Activated B cell treated with CpG ODN at 0.5 μM for 24 hours (primary cell): Measurements from ENCODE around the gene GNB3. TPM values are rescaled to one million over a fixed set of nuclear protein-coding genes. Genes with fewer than 3 reads are reported as not detected.
"Not testable (repeated sequence)": the region's sequence is repeated elsewhere in the genome, so short reads cannot be mapped to it uniquely, and the experiment has no call there.

Experiments
- ATAC-seq: fragments of 200-7000 bp; cut with Tn5 transposase; one replicate; pipeline ENCODE4 v1.10.0; 2021; ENCODE audit warnings: low read depth, mild to moderate bottlenecking, moderate library complexity
- CTCF ChIA-PET: fragments of 350-600 bp; sonication (Branson Sonifier 250); formaldehyde crosslinking; loops from one replicate; lab custom pipeline; 2021; ENCODE audit warnings: antibody characterized with exemption; lab: Charles Lee
- POLR2A ChIA-PET: fragments of 350-600 bp; sonication (Branson Sonifier 250); formaldehyde crosslinking; loops from one replicate; lab custom pipeline; 2021; ENCODE audit warnings: antibody characterized with exemption; lab: Charles Lee
- DNase-seq: peaks from one replicate; pipeline ENCODE4 v3.0.0; 2022
- H3K27ac Mint-ChIP-seq: one replicate; pipeline ENCODE4 v1.8.0; 2020; ENCODE audit warnings: mixed read lengths
- H3K27me3 Mint-ChIP-seq: one replicate; pipeline ENCODE4 v1.8.0; 2021; ENCODE audit warnings: mixed read lengths
- H3K36me3 Mint-ChIP-seq: one replicate; pipeline ENCODE4 v1.8.0; 2021; ENCODE audit warnings: low read depth, mixed read lengths
- H3K4me1 Mint-ChIP-seq: one replicate; pipeline ENCODE4 v1.8.0; 2021; ENCODE audit warnings: mixed read lengths
- H3K4me3 Mint-ChIP-seq: one replicate; pipeline ENCODE4 v1.8.0; 2020; ENCODE audit warnings: mild to moderate bottlenecking, mixed read lengths
- H3K9me3 Mint-ChIP-seq: one replicate; pipeline ENCODE4 v1.8.0; 2020; ENCODE audit warnings: mixed read lengths
- CTCF ChIP-seq: fragments of 200-600 bp; IDR thresholded peaks from one replicate; pipeline ENCODE4 v1.8.0; 2022; ENCODE audit warnings: antibody characterized with exemption, mild to moderate bottlenecking
- intact Hi-C: fragments of 100-400 bp; cut with micrococcal nuclease; formaldehyde crosslinking; loops from one replicate; pipeline ENCODE4 v1.15.1; 2024
- total RNA-seq: library from RNA; stranded (reverse); gene quantifications from 2 replicates; pipeline ENCODE4 v1.2.3, GENCODE V29; 2022

GNB3 gene
- total RNA-seq, 1 donor from 2014 or later = 0.60 TPM

DNA sequence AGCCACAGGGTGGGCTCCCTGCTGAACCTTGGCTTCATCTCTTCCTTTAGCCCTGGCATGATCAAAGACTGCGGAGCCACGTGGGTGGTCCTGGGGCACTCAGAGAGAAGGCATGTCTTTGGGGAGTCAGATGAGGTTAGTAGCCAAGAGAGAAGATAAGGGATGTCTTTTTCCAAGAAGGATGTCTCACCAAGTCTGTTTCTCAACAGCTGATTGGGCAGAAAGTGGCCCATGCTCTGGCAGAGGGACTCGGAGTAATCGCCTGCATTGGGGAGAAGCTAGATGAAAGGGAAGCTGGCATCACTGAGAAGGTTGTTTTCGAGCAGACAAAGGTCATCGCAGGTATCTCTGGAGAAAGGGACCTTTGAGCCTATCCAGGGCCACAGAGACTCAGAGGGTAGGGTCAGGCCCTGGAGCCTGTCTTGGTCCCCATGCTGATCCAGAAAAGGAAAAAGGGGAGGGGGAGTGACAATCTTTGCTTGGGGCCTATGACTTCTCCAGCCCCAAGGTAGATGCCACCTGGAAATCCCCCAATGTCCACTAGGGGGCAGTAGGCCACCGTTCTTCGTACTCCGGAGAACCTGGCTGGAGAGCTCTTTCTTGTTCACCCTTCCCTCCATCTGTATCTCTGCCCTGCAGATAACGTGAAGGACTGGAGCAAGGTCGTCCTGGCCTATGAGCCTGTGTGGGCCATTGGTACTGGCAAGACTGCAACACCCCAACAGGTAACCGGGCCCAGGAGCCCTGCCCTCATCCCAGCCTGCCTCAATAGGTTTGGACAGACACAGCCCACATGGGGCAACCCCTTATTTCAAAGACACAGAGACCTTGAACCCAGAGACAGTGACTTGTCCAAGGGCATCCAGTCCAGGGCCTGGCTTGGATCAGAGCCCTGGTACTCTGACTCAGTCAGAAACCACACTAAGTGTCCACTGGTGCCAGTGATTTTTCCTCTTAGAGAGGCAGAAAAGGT is 28.6 kb downstream of the GNB3 start:
- intact Hi-C loops = loop anchor here (1.0 kb wide), 6 partner anchors 69 to 244 kb away; partner anchors contain the start of genes C12orf57, C1R and C1RL
- Mint-ChIP-seq H3K4me1 (peaks cover 54% of the 10 kb centered on the region), H3K4me3 (peak overlapping the region; percentile 88), H3K27ac (peak overlapping the region; percentile 75), H3K36me3 (peaks cover 53% of the 10 kb centered on the region), H3K27me3 (no peaks in the 10 kb centered on the region), H3K9me3 (no peaks in the 10 kb centered on the region)
- CTCF ChIA-PET = interaction anchor here (0.5 to 3.4 kb wide), 33 partner anchors 10 to 275 kb away, joined by 3 to 34 read pairs (median 4); partner anchors contain the start of genes C12orf57, C1RL, CDCA3 and ENO2
- POLR2A ChIA-PET = interaction anchor here (0.7 to 11.1 kb wide), 15 partner anchors 16 to 243 kb away, joined by 3 to 190 read pairs (median 6); partner anchors contain the start of genes C12orf57, CDCA3, COPS7A and EMG1
- ATAC-seq (no peak), DNase-seq (peak; percentile 71)
- TF ChIP-seq CTCF = peak; percentile 75

DNA sequence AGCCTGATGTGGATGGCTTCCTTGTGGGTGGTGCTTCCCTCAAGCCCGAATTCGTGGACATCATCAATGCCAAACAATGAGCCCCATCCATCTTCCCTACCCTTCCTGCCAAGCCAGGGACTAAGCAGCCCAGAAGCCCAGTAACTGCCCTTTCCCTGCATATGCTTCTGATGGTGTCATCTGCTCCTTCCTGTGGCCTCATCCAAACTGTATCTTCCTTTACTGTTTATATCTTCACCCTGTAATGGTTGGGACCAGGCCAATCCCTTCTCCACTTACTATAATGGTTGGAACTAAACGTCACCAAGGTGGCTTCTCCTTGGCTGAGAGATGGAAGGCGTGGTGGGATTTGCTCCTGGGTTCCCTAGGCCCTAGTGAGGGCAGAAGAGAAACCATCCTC is 29.6 kb downstream of the GNB3 start:
- Mint-ChIP-seq H3K4me1 (peaks cover 54% of the 10 kb centered on the region), H3K36me3 (peaks cover 44% of the 10 kb centered on the region)
- ChIA-PET POLR2A (interaction anchor here (0.8 to 11.1 kb wide), 3 partner anchors 17 to 68 kb away, joined by 5 to 190 read pairs (median 10); partner anchors contain the start of genes CDCA3 and USP5), CTCF (interaction anchor here (1.0 to 2.7 kb wide), 9 partner anchors 21 to 238 kb away, joined by 3 to 23 read pairs (median 4); partner anchors contain the start of genes C12orf57, C1RL, PTPN6 and RNU7-1)
- H3K27me3 Mint-ChIP-seq, ATAC-seq, H3K4me3 Mint-ChIP-seq, H3K9me3 Mint-ChIP-seq, DNase-seq, intact Hi-C loops, H3K27ac Mint-ChIP-seq: not testable (repeated sequence)

DNA sequence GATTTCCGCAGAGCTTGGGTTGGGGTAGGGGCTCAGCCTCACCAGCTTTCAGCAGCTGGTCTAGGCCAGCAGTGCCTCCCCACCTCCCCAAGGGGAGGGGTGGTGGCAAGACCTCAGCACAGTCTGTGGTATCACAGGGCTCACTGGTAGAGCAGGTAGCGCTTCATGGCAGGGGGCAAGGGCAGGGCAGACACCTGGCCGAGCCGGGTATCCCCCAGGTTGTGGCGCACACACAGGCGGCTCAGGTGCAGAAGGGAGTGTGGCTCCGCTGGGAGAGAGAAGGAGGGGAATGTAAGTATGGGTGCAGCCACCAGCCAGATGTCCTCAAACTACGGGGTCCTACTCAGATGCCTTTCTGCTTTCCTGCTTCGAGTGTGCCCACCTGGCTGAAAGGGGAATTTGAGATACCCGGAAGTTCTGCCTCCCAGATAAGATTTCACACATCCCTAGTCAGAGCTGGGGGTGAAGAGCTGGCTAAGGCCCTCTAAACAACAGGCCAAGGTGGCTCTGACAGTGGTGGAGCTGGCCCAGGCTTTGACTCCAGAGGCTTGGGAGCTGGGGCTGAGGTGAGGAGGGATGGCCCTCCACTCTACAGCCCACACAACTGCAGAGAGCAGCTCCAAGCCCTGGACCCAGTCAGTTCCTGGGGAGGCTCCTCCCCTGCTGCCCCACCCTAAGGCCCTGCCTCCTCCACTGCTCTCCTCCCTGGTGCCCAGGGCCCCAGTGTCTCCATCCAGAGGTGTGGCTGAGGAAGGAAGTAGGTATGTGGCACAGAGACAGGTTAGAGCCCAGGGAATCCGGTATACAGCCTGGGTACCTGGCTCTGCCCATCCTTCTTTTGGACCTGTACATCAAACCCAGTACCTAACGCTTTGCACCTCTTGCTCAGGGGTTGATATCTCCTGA is 30.6 kb downstream of the GNB3 start:
- ChIA-PET POLR2A (interaction anchor here (0.6 to 11.1 kb wide), 12 partner anchors 18 to 182 kb away, joined by 3 to 190 read pairs (median 18); partner anchors contain the start of genes C12orf57, CDCA3, ENO2 and LRRC23), CTCF (interaction anchor here (1.0 to 3.3 kb wide), 10 partner anchors 11 to 238 kb away, joined by 3 to 52 read pairs (median 12); partner anchors contain the start of genes C12orf57, C1RL, CDCA3 and LRRC23)
- intact Hi-C loops = no loop called here
- peaks cover 39% of the 10 kb centered on the region for H3K36me3 Mint-ChIP-seq
- H3K9me3 Mint-ChIP-seq = no peaks in the 10 kb centered on the region
- peak overlapping the region; percentile 88 for H3K4me3 Mint-ChIP-seq
- H3K4me1 Mint-ChIP-seq = peaks cover 52% of the 10 kb centered on the region
- H3K27ac Mint-ChIP-seq = peak overlapping the region; percentile 25
- no peak for ATAC-seq
- DNase-seq = no peak
- no peaks in the 10 kb centered on the region for H3K27me3 Mint-ChIP-seq
- no peak for TF ChIP-seq CTCF

DNA sequence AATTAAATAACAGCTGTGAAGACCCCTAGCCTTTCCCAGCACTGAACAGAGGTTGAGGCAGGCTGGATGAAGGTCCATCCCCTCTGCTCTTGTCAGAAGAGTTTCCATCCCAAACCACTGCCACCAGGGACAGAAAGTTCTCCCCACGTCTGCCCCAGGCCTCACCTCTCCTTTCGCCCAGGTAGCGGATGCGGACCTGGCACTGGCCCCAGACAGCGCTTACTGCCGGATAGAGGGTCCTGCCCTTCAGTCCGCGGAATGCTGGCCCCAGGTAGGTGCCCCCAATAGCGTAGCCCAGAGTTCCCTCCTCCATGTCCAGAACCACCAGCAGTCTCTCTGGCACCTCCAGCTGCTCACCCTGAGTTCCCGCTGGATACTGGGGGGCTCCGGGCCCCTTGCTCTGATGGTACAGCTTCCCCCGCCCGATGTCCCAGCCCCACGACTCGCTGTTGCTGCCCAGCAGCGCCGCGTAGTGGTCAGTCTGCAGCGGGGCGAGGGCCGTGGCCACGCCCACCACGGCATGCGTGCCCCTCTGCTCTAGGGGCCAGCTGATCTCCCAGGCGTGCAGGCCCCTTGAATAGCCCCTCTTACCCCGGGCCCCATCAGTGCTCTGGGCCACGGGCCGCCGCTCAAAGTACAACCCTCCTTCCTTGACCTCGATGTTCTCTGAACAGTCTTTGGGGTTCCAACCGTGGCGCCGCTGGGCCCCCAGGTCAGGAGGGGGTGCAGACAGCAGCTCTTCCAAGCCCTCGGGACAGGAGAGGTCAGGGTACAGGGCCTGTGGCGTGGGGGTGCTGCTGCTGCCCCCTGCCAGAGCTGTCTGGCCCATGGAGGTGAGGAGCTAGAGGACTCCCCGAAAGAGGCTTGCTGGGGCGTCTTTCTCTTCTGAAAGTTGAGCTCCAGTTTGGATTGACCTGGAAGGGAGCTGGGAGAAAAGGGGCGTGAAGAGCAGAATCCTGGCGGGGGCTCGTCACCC is 31.6 kb downstream of the GNB3 start:
- Mint-ChIP-seq H3K27ac (peak overlapping the region; percentile 85), H3K27me3 (no peaks in the 10 kb centered on the region), H3K9me3 (no peaks in the 10 kb centered on the region), H3K4me1 (peaks cover 42% of the 10 kb centered on the region), H3K36me3 (peaks cover 37% of the 10 kb centered on the region), H3K4me3 (peak overlapping the region; percentile 88)
- DNase-seq (peak; percentile 89), ATAC-seq (peak; percentile 33)
- intact Hi-C loops = loop anchor here (1.0 kb wide), 13 partner anchors 19 to 317 kb away; partner anchors contain the start of genes C1RL, CHD4, EMG1 and ENO2
- CTCF ChIA-PET = interaction anchor here (0.6 to 3.3 kb wide), 27 partner anchors 10 to 316 kb away, joined by 3 to 52 read pairs (median 5); partner anchors contain the start of genes C12orf57, C1RL, CDCA3 and LRRC23
- POLR2A ChIA-PET = interaction anchor here (0.5 to 11.1 kb wide), 40 partner anchors 9 to 380 kb away, joined by 3 to 190 read pairs (median 5); partner anchors contain the start of genes C12orf57, C1RL, CDCA3 and COPS7A
- TF ChIP-seq CTCF = no peak
